ENCODE data around the gene PML. TPM values are rescaled to one million over a fixed set of nuclear protein-coding genes. Genes with fewer than 3 reads are reported as not detected.
A peak's percentile ranks its signal among the peaks of the same experiment; 100 is the strongest.

PML gene
- total RNA-seq, 1 experiment from 2014 or later: 47.7 TPM

DNA sequence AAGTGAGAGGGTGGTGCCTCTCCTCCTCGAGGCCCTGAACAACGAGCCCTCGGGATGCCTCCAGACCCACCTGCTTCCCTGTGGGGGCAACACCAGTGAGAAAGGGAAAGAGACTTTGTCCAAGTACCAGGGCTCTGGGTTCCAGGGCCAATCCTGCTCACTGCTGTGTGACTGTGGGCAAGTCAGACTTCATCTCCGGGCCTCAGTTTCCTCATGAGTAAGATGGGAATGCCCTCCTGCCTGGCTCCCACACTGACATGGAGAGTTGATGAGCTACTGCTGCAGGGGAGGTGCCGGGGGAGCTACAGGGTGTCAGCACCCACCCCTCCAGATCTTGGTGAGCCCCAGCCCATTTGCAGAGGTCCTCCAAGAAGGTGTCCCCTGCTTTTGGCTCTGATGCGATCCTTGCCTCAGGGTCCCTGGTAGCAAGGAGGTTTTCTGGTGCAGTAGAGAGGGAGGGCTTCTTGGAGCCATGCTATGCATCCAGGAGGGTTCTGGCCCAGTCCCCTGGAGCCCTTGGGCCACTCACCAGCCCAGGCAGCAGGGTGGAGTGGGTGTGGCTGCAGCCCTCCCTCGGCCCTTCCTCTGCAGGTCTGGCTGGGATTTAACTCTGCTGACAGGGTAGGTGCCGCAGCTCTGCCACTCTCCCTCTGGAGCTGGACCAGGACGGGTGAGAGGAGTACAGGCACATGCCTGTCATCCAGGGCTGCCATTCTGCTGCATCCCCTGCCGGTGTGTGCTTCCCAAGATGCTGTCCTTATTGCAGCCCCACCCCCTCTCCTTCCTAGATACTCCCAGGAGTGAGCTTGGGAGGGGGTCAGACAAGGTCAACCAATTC is 41.4 kb upstream of the PML start:
- Mint-ChIP-seq H3K4me3 (no peak overlapping the region), H3K27me3 (ENCODE audit: low read depth) (peaks cover 3% of the 10 kb centered on the region; the same call in 1 of the 2 replicates), H3K4me1 (peaks cover 10% of the 10 kb centered on the region), H3K9me3 (no peaks in the 10 kb centered on the region), H3K27ac (no peak overlapping the region), H3K36me3 (no peaks in the 10 kb centered on the region)
- TF ChIP-seq ZNF219 (CRISPR knock-in tag; IDR thresholded peaks at IDR 0.05; ENCODE audit: borderline replicate concordance) (no peak), NR2C2 (CRISPR knock-in tag; IDR thresholded peaks at IDR 0.05) (no peak)
- TF ChIP-seq, protein P1, sequence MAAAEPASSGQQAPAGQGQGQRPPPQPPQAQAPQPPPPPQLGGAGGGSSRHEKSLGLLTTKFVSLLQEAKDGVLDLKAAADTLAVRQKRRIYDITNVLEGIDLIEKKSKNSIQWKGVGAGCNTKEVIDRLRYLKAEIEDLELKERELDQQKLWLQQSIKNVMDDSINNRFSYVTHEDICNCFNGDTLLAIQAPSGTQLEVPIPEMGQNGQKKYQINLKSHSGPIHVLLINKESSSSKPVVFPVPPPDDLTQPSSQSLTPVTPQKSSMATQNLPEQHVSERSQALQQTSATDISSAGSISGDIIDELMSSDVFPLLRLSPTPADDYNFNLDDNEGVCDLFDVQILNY (CRISPR knock-in tag; IDR thresholded peaks at IDR 0.05): no peak
- TF ChIP-seq, protein P2, sequence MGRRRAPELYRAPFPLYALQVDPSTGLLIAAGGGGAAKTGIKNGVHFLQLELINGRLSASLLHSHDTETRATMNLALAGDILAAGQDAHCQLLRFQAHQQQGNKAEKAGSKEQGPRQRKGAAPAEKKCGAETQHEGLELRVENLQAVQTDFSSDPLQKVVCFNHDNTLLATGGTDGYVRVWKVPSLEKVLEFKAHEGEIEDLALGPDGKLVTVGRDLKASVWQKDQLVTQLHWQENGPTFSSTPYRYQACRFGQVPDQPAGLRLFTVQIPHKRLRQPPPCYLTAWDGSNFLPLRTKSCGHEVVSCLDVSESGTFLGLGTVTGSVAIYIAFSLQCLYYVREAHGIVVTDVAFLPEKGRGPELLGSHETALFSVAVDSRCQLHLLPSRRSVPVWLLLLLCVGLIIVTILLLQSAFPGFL (CRISPR knock-in tag; IDR thresholded peaks at IDR 0.05; ENCODE audit: borderline replicate concordance): no peak
- TF ChIP-seq, protein P3, sequence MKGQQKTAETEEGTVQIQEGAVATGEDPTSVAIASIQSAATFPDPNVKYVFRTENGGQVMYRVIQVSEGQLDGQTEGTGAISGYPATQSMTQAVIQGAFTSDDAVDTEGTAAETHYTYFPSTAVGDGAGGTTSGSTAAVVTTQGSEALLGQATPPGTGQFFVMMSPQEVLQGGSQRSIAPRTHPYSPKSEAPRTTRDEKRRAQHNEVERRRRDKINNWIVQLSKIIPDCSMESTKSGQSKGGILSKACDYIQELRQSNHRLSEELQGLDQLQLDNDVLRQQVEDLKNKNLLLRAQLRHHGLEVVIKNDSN (CRISPR knock-in tag; IDR thresholded peaks at IDR 0.05): no peak
- TF ChIP-seq, protein P4, sequence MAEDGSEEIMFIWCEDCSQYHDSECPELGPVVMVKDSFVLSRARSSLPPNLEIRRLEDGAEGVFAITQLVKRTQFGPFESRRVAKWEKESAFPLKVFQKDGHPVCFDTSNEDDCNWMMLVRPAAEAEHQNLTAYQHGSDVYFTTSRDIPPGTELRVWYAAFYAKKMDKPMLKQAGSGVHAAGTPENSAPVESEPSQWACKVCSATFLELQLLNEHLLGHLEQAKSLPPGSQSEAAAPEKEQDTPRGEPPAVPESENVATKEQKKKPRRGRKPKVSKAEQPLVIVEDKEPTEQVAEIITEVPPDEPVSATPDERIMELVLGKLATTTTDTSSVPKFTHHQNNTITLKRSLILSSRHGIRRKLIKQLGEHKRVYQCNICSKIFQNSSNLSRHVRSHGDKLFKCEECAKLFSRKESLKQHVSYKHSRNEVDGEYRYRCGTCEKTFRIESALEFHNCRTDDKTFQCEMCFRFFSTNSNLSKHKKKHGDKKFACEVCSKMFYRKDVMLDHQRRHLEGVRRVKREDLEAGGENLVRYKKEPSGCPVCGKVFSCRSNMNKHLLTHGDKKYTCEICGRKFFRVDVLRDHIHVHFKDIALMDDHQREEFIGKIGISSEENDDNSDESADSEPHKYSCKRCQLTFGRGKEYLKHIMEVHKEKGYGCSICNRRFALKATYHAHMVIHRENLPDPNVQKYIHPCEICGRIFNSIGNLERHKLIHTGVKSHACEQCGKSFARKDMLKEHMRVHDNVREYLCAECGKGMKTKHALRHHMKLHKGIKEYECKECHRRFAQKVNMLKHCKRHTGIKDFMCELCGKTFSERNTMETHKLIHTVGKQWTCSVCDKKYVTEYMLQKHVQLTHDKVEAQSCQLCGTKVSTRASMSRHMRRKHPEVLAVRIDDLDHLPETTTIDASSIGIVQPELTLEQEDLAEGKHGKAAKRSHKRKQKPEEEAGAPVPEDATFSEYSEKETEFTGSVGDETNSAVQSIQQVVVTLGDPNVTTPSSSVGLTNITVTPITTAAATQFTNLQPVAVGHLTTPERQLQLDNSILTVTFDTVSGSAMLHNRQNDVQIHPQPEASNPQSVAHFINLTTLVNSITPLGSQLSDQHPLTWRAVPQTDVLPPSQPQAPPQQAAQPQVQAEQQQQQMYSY (CRISPR knock-in tag; IDR thresholded peaks at IDR 0.05): no peak
- DNase-seq (ENCODE audit: low spot score) (no peak), ATAC-seq (no peak)
- POLR2A ChIA-PET: interaction anchor here (0.5 kb wide), 1 partner anchor 12 kb away, joined by 3 read pairs; no protein-coding TSS in a partner anchor
- CTCF ChIA-PET: interaction anchor here (1.5 to 7.3 kb wide), 6 partner anchors 20 to 84 kb away, joined by 6 to 61 read pairs (median 12); partner anchors contain the start of gene LOXL1

DNA sequence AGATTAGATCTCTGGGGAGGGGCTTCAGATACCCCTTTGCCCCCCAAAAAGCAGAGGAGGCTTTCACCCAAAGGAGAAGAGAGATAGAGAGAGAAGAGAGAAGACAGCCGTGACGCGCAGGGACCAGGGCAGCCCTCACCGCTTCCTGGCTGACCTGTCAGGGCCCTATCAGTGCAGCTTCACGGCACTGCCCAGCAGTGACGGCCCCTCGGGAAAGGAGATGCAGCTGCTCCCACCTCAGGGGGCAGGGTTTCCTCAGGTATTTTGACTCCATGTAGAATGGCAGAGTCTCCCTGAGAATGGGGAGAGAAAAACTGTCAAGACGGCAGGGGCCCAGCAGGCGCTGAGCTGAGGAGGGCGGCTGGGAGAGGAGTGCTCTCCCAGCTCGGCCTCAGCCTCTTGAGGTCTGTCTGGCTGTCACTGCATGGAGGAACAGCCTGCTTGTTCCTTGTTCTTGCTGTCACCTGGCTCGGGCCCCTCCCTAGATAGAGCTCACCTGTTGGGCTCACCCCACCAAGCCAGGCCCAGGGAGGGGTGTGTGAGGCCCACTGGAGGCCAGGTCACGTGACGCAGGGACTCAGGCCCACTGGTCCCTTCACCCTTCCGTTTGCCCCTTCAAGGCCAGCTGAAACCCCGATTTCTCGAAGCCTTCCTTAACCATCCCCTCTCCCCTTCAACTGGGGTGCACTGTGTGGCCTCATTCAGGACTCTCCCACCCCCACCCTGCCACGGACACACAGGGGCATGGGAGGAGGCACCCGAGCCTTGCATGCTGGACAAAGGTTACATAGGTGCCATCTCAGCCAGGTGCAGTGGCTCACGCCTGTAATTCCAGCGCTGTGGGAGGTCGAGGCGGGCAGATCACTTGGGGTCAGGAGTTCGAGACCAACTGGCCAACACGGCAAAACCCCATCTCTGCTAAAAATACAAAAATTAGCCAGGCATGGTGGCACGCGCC is 40.0 kb upstream of the PML start:
- ATAC-seq: no peak
- no peak for DNase-seq (ENCODE audit: low spot score)
- ChIA-PET POLR2A (no interaction called here), CTCF (interaction anchor here (0.8 to 7.3 kb wide), 9 partner anchors 10 to 356 kb away, joined by 3 to 61 read pairs (median 6); partner anchors contain the start of gene LOXL1)
- no peaks in the 10 kb centered on the region for H3K9me3 Mint-ChIP-seq
- H3K4me1 Mint-ChIP-seq: peaks cover 10% of the 10 kb centered on the region
- no peak overlapping the region for H3K4me3 Mint-ChIP-seq
- peak overlapping the region; percentile 57; the same call in 1 of the 2 replicates for H3K27ac Mint-ChIP-seq
- H3K36me3 Mint-ChIP-seq: no peaks in the 10 kb centered on the region
- TF ChIP-seq ZBTB21 (CRISPR knock-in tag; IDR thresholded peaks at IDR 0.05; ENCODE audit: borderline replicate concordance) (no peak), CREM (CRISPR knock-in tag; IDR thresholded peaks at IDR 0.05) (no peak)
- TF ChIP-seq, protein P5, sequence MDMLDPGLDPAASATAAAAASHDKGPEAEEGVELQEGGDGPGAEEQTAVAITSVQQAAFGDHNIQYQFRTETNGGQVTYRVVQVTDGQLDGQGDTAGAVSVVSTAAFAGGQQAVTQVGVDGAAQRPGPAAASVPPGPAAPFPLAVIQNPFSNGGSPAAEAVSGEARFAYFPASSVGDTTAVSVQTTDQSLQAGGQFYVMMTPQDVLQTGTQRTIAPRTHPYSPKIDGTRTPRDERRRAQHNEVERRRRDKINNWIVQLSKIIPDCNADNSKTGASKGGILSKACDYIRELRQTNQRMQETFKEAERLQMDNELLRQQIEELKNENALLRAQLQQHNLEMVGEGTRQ (CRISPR knock-in tag; IDR thresholded peaks at IDR 0.05): peak; percentile 58
- peaks cover 3% of the 10 kb centered on the region; the same call in 1 of the 2 replicates for H3K27me3 Mint-ChIP-seq (ENCODE audit: low read depth)

DNA sequence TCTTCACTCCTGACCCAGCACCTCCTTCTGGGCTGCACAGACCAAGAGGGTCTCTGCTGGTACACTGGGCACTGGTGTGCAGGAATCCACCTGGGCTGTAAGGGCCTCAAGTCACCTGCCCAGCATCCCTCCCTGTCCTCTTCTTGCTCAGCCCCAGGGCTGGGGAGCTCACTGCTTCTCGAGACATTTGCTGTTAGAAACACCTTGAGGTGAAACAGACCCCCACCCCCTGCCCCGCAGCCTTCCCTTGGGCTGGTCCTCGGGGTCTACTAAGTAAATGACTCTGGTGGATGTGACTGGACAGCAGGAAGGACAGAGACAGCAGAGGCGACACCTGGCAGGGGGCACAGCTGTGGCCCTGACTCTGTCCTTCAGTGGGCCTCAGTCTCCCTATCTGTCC is 39.2 kb upstream of the PML start:
- ATAC-seq: no peak
- H3K36me3 Mint-ChIP-seq: no peaks in the 10 kb centered on the region
- peaks cover 1% of the 10 kb centered on the region; the same call in 1 of the 2 replicates for H3K27me3 Mint-ChIP-seq (ENCODE audit: low read depth)
- H3K9me3 Mint-ChIP-seq: no peaks in the 10 kb centered on the region
- peaks cover 10% of the 10 kb centered on the region for H3K4me1 Mint-ChIP-seq
- H3K4me3 Mint-ChIP-seq: no peak overlapping the region
- no peak for DNase-seq (ENCODE audit: low spot score)
- no peak overlapping the region for H3K27ac Mint-ChIP-seq
- CTCF ChIA-PET: interaction anchor here (1.9 to 2.2 kb wide), 2 partner anchors 9 to 82 kb away, joined by 11 to 21 read pairs; no protein-coding TSS in a partner anchor
- POLR2A ChIA-PET: no interaction called here
- no peak for TF ChIP-seq HMGA2 (CRISPR knock-in tag; IDR thresholded peaks at IDR 0.05)
- TF ChIP-seq, protein P6, sequence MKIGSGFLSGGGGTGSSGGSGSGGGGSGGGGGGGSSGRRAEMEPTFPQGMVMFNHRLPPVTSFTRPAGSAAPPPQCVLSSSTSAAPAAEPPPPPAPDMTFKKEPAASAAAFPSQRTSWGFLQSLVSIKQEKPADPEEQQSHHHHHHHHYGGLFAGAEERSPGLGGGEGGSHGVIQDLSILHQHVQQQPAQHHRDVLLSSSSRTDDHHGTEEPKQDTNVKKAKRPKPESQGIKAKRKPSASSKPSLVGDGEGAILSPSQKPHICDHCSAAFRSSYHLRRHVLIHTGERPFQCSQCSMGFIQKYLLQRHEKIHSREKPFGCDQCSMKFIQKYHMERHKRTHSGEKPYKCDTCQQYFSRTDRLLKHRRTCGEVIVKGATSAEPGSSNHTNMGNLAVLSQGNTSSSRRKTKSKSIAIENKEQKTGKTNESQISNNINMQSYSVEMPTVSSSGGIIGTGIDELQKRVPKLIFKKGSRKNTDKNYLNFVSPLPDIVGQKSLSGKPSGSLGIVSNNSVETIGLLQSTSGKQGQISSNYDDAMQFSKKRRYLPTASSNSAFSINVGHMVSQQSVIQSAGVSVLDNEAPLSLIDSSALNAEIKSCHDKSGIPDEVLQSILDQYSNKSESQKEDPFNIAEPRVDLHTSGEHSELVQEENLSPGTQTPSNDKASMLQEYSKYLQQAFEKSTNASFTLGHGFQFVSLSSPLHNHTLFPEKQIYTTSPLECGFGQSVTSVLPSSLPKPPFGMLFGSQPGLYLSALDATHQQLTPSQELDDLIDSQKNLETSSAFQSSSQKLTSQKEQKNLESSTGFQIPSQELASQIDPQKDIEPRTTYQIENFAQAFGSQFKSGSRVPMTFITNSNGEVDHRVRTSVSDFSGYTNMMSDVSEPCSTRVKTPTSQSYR (CRISPR knock-in tag; IDR thresholded peaks at IDR 0.05): no peak
- no peak for TF ChIP-seq ESRRA (CRISPR knock-in tag; IDR thresholded peaks at IDR 0.05; ENCODE audit: borderline replicate concordance)
- TF ChIP-seq FOXP1 (CRISPR knock-in tag; IDR thresholded peaks at IDR 0.05; ENCODE audit: borderline replicate concordance): no peak
- no peak for TF ChIP-seq IRF2 (CRISPR knock-in tag; IDR thresholded peaks at IDR 0.05; ENCODE audit: borderline replicate concordance, low read depth)
